ENCODE measurements around the gene PIKFYVE. TPM values are rescaled to one million over a fixed set of nuclear protein-coding genes. Genes with fewer than 3 reads are reported as not detected.
"Not testable (repeated sequence)": the region's sequence is repeated elsewhere in the genome, so short reads cannot be mapped to it uniquely, and the experiment has no call there.

Gene PIKFYVE
- total RNA-seq, 1 donor from 2014 or later = 51.6 TPM

GRCh38 chr2:208256192-208256782 is 9.8 kb upstream of the PIKFYVE start:
- Histone ChIP-seq H3K4me3 (no peak overlapping the region), H4K20me1 (ENCODE audit: low read depth) (peaks cover 25% of the 10 kb centered on the region), H3K9ac (no peak overlapping the region), H3K4me2 (peak overlapping the region; percentile 68), H3K27me3 (no peaks in the 10 kb centered on the region), H3K9me3 (ENCODE audit: low read depth) (no peaks in the 10 kb centered on the region), H3K27ac (no peak overlapping the region), H3K4me1 (peaks cover 32% of the 10 kb centered on the region), H3K79me2 (ENCODE audit: low read depth) (peaks cover 29% of the 10 kb centered on the region), H3F3A (ENCODE audit: low read depth) (peaks cover 35% of the 10 kb centered on the region), H2AFZ (replicated peaks) (no peak overlapping the region), H3K36me3 (peaks cover 19% of the 10 kb centered on the region)
- Mint-ChIP-seq H3K9me3 (no peaks in the 10 kb centered on the region), H3K36me3 (peaks cover 12% of the 10 kb centered on the region), H3K4me3 (peak overlapping the region; percentile 99), H3K27ac (peak overlapping the region; percentile 54), H3K27me3 (ENCODE audit: insufficient read depth, low read depth) (no peaks in the 10 kb centered on the region), H3K4me1 (peaks cover 36% of the 10 kb centered on the region)
- no peak for TF ChIP-seq EZH2 (IDR thresholded peaks at IDR 0.05)
- TF ChIP-seq CTCF (IDR thresholded peaks at IDR 0.05) = peak; percentile 47
- DNase-seq (ENCODE audit: low spot score) = peak; percentile 26

GRCh38 chr2:208256849-208257813 is 8.9 kb upstream of the PIKFYVE start:
- not testable (repeated sequence) for H3K4me2 ChIP-seq; H3K4me3 ChIP-seq; H3K27ac ChIP-seq; H3K27me3 ChIP-seq; DNase-seq (ENCODE audit: low spot score); H3K27me3 Mint-ChIP-seq (ENCODE audit: insufficient read depth, low read depth); H3K9me3 Mint-ChIP-seq; H3K9me3 ChIP-seq (ENCODE audit: low read depth); H3K9ac ChIP-seq
- H2AFZ ChIP-seq (replicated peaks) = peak overlapping the region; percentile 61
- H3K4me1 ChIP-seq = peaks cover 25% of the 10 kb centered on the region
- H4K20me1 ChIP-seq (ENCODE audit: low read depth) = peaks cover 20% of the 10 kb centered on the region
- H3K4me3 Mint-ChIP-seq = peak overlapping the region; percentile 36
- H3K79me2 ChIP-seq (ENCODE audit: low read depth) = peaks cover 21% of the 10 kb centered on the region
- peaks cover 35% of the 10 kb centered on the region for H3K4me1 Mint-ChIP-seq
- H3K36me3 Mint-ChIP-seq = peaks cover 10% of the 10 kb centered on the region
- H3F3A ChIP-seq (ENCODE audit: low read depth) = peaks cover 35% of the 10 kb centered on the region
- H3K36me3 ChIP-seq = peaks cover 11% of the 10 kb centered on the region
- H3K27ac Mint-ChIP-seq = peak overlapping the region; percentile 61

GRCh38 chr2:208265371-208265800 is 669 bp upstream of the PIKFYVE start:
- Mint-ChIP-seq H3K4me1 (peaks cover 22% of the 10 kb centered on the region), H3K36me3 (peaks cover 5% of the 10 kb centered on the region), H3K4me3 (peak overlapping the region; percentile 89), H3K9me3 (no peaks in the 10 kb centered on the region), H3K27ac (peak overlapping the region; percentile 87), H3K27me3 (ENCODE audit: insufficient read depth, low read depth) (no peaks in the 10 kb centered on the region)
- H2AFZ ChIP-seq (replicated peaks) = peak overlapping the region; percentile 52
- TF ChIP-seq CTCF (IDR thresholded peaks at IDR 0.05) (no peak), EZH2phosphoT487 (IDR thresholded peaks at IDR 0.05) (no peak), EZH2 (IDR thresholded peaks at IDR 0.05) (no peak)
- peak; percentile 29 for DNase-seq (ENCODE audit: low spot score)
- H3K4me2 ChIP-seq = peak overlapping the region; percentile 81
- H3K27ac ChIP-seq = peak overlapping the region; percentile 93
- peaks cover 40% of the 10 kb centered on the region for H3K79me2 ChIP-seq (ENCODE audit: low read depth)
- no peak overlapping the region for H3K9ac ChIP-seq
- peaks cover 6% of the 10 kb centered on the region for H3K9me3 ChIP-seq (ENCODE audit: low read depth)
- peaks cover 29% of the 10 kb centered on the region for H4K20me1 ChIP-seq (ENCODE audit: low read depth)
- peaks cover 12% of the 10 kb centered on the region for H3K4me1 ChIP-seq
- H3F3A ChIP-seq (ENCODE audit: low read depth) = peaks cover 24% of the 10 kb centered on the region
- peak overlapping the region; percentile 77 for H3K4me3 ChIP-seq
- no peaks in the 10 kb centered on the region for H3K27me3 ChIP-seq
- H3K36me3 ChIP-seq = no peaks in the 10 kb centered on the region
